Measurements from ENCODE around the gene ADAMTS13. TPM values are rescaled to one million over a fixed set of nuclear protein-coding genes. Genes with fewer than 3 reads are reported as not detected.
A peak's percentile ranks its signal among the peaks of the same experiment; 100 is the strongest.

Gene ADAMTS13
- total and polyA plus RNA-seq, 11 donors = 0.64 to 5.8 (median 2.7) TPM

- no peaks in the 10 kb centered on the region for H3K36me3 ChIP-seq
- TF ChIP-seq CTCF (IDR thresholded peaks at IDR 0.05) (no peak), POLR2A (IDR thresholded peaks at IDR 0.05) (no peak)
- DNase-seq (no peak), ATAC-seq (peak in 1 of 4 donors; percentile 57)
- WGBS, 4 donors = 50 to 56% (median 51%) methylated on average over 11 of the region's 11 CpGs
- H3K9me3 ChIP-seq = no peaks in the 10 kb centered on the region
- H3K4me3 ChIP-seq = no peak overlapping the region
- H3K27ac ChIP-seq = no peak overlapping the region
- no peaks in the 10 kb centered on the region for H3K27me3 ChIP-seq
- H3K4me1 ChIP-seq = peaks cover 0 to under 1% (median 0%) of the 10 kb centered on the region in 12 donors
- intact Hi-C loops (cut with DNase I) = no loop called here
Observed at GRCh38 chr9:133453651-133454050, 31.5 kb downstream of the ADAMTS13 start.

GRCh38 chr9:133454325-133454724 is 32.2 kb downstream of the ADAMTS13 start:
- intact Hi-C loops (cut with DNase I) = no loop called here
- H3K27ac ChIP-seq = no peak overlapping the region
- peaks cover 0 to 8% (median 5%) of the 10 kb centered on the region in 12 donors for H3K4me1 ChIP-seq
- H3K36me3 ChIP-seq = no peaks in the 10 kb centered on the region
- no peak overlapping the region for H3K4me3 ChIP-seq
- TF ChIP-seq POLR2A (IDR thresholded peaks at IDR 0.05) = no peak
- no peak for TF ChIP-seq CTCF (IDR thresholded peaks at IDR 0.05)
- H3K27me3 ChIP-seq = no peaks in the 10 kb centered on the region
- 86 to 94% (median 87%) methylated on average over 13 to 19 of the region's 19 CpGs for WGBS, 4 donors
- no peaks in the 10 kb centered on the region for H3K9me3 ChIP-seq
- no peak for ATAC-seq
- DNase-seq = no peak

GRCh38 chr9:133454943-133455673 is 32.9 kb downstream of the ADAMTS13 start:
- no peaks in the 10 kb centered on the region for H3K36me3 ChIP-seq
- H3K4me1 ChIP-seq = peaks cover 0 to 9% (median 5%) of the 10 kb centered on the region in 12 donors
- 91 to 100% (median 92%) methylated on average over 4 to 20 of the region's 20 CpGs for WGBS, 4 donors
- TF ChIP-seq POLR2A (IDR thresholded peaks at IDR 0.05) (no peak), CTCF (IDR thresholded peaks at IDR 0.05) (no peak)
- intact Hi-C loops (cut with DNase I) = no loop called here
- no peak for ATAC-seq
- H3K27ac ChIP-seq = no peak overlapping the region
- no peak overlapping the region for H3K4me3 ChIP-seq
- H3K27me3 ChIP-seq = no peaks in the 10 kb centered on the region
- no peaks in the 10 kb centered on the region for H3K9me3 ChIP-seq
- no peak for DNase-seq

- intact Hi-C loops (cut with DNase I) = no loop called here
- H3K27me3 ChIP-seq = no peaks in the 10 kb centered on the region
- peaks cover 0 to 18% (median 11%) of the 10 kb centered on the region in 12 donors for H3K4me1 ChIP-seq
- DNase-seq (no peak), ATAC-seq (no peak)
- 94 to 95% (median 95%) methylated on average over 10 to 11 of the region's 11 CpGs for WGBS, 4 donors
- no peak for TF ChIP-seq POLR2A (IDR thresholded peaks at IDR 0.05)
- TF ChIP-seq CTCF (IDR thresholded peaks at IDR 0.05) = no peak
- no peaks in the 10 kb centered on the region for H3K9me3 ChIP-seq
- H3K36me3 ChIP-seq = no peaks in the 10 kb centered on the region
- no peak overlapping the region for H3K27ac ChIP-seq
- H3K4me3 ChIP-seq = no peak overlapping the region
Observed at GRCh38 chr9:133455936-133456335, 33.8 kb downstream of the ADAMTS13 start.

All from heart left ventricle (tissue), 16 donors.